ENCODE results near the gene ZNF615. TPM values are rescaled to one million over a fixed set of nuclear protein-coding genes. Genes with fewer than 3 reads are reported as not detected.
A peak's percentile ranks its signal among the peaks of the same experiment; 100 is the strongest.
"Not testable (repeated sequence)": the region's sequence is repeated elsewhere in the genome, so short reads cannot be mapped to it uniquely, and the experiment has no call there.

Gene ZNF615
- 4.2 TPM for polyA plus RNA-seq (2013, experiment 1 of 2; ENCODE audit: insufficient read length)
- polyA plus RNA-seq (2013, experiment 2 of 2; ENCODE audit: insufficient read length), result 4.1 TPM

DNA sequence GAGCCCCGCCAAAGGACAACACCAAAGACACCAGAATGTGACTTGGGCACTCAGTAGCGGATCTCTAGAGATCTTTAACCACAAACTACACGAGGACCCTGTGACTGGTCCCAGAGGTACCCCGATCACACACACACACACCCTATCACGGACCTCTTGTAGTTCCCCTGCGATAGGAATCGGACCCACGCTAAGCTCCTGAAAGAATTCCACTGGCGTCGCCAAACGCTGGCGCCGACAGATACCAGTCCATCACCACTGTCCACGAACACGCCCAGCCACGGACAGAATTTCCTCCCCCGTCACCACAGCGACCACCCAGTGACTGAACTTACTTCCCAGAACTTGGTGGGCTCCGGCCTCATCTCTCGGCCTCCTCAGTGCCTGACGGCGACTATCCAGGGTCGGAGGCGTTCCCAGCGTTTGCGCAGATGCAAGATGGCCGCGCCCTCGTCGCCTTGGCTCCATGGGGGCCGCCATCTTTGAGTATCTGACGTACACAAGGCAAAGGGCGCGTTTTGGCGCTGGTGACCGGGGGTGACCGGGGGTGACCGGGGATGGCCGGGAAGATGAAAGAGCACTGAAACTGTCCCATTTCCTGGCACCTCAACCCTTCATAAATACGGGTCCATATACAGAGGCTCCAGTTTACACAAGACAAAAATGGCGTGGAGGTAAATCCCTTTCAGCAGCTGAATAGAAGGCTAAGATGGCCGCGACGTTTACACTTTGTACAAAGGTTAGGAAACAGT, at the start of gene ZNF615:
TSS of gene ZNF615 (minus strand) at position 406 of the 752 bp plus-strand sequence. CDS start 4,500 bp downstream, outside the sequence.
- DNase-seq, result peak; percentile 85

DNA sequence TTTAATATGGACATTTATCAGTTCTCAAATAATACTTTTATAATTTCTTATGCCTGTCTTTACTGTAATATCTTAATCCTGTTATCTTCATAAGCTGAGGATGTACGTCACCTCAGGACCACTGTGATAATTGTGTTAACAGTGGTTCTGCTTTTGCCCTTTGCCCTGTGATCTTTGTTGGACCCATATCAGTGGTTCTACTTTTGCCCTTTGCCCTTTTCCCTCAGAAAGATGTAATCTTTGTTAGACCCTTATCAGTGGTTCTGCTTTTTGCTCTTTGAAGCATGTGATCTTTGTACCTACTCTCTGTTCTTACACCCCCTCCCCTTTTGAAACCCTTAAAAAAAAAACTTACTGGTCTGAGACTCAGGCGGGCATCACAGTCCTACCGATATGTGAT, 48.5 kb upstream of the ZNF615 start:
- DNase-seq, result not testable (repeated sequence)

GRCh38 chr19:52051736-52052135, 43.7 kb upstream of the ZNF615 start:
- not testable (repeated sequence) for DNase-seq

DNA sequence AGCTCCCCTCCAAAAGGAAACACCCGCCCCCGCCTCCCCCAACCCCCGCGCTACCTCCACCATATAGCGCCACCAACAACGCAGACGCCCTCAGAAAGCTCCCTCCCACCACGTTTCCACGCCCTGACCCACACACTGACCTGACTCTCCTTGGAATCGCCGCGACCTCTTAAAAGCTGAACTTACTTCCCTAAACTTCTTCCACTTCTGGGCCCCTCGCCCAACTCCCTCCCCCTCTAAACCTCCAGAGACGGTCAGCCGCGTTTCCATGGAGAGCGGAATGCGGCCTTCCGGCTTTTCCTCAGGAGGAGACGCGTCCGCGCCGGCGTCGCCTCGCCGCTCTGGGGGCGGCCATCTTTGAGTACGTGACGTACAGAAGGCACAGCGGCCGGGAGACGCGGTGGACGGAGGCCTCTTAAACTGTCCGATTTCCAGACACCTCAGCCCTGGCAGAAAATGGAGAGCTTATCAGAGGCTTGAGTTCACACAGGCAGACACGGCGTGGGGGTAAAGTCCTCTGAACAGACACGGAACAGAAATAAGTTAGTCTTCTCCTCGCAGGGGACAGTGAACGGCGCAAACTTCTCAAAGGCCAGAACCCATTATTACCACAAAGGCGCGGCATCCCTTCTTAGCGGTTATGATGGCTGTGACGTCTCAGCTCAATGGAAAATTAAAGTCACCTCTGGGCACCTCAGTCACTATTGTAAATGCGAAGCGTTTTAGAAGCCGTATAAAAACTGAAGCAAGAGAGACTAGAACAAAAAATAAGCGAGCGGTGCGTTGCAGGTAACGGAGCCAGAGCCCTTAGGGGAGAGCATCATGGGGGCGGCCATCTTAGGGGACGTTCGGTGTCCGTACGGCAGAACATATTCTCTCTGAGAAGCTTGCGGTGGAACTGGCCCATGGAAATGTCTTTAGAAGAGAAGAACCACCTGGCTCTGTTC, 40.8 kb upstream of the ZNF615 start, which contains the start of gene ZNF432:
TSS of gene ZNF432 (minus strand) at position 284 of the 947 bp plus-strand sequence. CDS start 1,970 bp downstream, outside the sequence.
- peak; percentile 92 for DNase-seq

GRCh38 chr19:52039169-52039568, 31.2 kb upstream of the ZNF615 start:
- DNase-seq, result no peak

DNA sequence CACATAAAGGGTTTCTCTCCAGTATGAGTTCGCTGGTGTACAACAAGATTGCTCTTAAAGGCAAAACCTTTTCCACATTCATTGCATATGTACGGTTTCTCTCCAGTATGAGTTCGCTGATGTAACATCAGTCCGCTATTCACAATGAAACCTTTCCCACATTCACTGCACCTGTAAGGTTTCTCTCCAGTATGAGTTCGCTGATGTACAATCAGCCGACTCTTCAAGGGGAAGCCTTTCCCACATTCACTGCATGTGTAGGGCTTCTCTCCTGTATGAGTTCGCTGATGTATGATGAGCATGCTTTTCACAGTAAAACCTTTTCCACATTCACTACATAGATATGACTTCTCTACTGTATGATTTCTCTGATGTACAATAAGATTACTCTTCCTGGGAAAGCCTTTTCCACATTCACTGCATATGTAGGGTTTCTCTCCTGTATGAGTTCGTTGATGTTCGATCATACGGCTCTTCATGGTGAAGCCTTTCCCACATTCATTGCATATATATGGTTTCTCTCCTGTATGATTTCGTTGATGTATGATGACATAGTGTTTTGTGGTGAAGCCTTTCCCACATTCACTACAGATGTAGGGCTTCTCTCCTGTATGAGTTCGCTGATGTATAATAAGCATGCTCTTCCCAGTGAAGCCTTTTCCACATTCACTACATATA, 26.2 kb upstream of the ZNF615 start:
- no peak for DNase-seq

DNA sequence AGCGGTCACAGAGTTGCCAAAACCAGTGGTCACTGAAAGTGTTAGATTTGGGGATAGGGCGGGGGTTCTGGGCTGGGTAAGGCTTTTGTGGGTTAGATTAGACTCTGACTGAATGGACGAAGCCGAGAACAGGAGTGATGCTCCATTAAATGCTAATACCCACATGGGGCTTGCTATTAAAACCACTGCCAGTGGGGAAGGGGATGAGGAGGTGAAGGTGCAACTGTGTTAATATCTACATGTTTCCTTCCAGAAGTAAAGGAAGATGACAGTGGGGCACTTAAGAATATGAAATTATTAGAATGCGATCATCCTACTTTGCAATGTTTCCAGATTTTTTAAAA, 20.7 kb upstream of the ZNF615 start:
- DNase-seq, result no peak

DNA sequence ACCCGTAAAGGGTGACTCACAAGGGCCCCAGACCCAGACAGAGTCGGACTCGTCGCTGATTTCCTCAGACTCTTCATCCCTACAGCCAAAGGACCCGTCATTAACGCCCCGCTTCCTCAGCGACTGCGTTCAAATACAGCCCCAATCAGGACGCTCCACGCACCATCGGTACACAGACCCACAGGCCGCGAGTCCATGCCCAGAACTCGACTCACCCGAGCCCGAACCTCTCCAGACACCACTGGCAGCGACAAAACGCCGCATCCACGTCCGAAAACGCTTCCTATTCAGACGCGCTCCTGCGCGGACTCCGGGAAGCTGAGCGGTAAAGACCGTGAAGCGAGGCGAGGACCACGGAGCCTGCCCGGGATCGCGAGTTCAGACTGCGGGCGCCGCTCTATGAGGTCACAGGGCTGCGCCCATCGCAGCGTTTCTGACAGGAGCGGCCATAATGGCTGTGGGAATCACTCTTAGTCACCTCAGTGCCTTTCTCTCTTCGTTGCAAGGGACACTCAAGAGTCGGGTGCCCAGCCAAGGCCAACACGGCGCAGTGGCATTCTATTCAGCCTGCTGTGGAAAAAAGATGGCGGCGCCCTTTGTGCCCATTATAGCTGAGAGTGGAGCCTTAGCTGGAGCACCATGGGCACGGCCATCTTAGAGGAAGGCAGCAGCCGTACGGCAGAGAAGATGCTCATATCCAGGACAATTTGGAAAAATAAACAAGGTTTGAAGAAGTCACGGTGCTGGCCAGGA, 20.2 kb upstream of the ZNF615 start, which contains the start of gene ZNF614:
TSS of gene ZNF614 (minus strand) at position 353 of the 753 bp plus-strand sequence. CDS start 2,634 bp downstream, outside the sequence.
- peak; percentile 86 for DNase-seq

- not testable (repeated sequence) for DNase-seq
These were observed 18.4 kb upstream of the ZNF615 start for GRCh38 chr19:52026255-52026990.

- not testable (repeated sequence) for DNase-seq
These were observed 16.5 kb upstream of the ZNF615 start for GRCh38 chr19:52024478-52024877.

- no peak for DNase-seq
These were observed 14.2 kb upstream of the ZNF615 start for GRCh38 chr19:52022193-52022592.

- DNase-seq, result no peak
These were observed 12.5 kb upstream of the ZNF615 start for GRCh38 chr19:52020506-52020905.

DNA sequence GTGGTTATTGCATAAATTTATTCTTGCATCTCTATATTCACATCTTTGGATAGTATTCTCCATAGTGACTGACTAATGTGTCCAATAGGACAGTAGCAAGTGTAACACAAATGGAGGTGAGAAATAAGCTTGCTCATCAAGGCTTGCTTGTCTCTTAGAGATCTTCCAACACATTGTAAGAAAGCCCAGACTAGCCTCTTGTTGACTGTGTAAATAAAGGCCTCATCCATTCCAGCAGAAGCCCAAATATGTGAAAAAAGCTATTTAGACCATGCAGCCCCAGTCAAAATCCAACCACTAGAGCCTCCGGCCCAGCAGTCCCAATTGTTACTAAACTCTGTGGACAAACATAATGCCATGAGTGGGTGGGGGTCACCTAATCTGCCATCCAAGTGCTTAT, 2.7 kb upstream of the ZNF615 start:
- DNase-seq, result no peak

- DNase-seq, result no peak
These were observed 583 bp downstream of the ZNF615 start for GRCh38 chr19:52007451-52007805.

DNA sequence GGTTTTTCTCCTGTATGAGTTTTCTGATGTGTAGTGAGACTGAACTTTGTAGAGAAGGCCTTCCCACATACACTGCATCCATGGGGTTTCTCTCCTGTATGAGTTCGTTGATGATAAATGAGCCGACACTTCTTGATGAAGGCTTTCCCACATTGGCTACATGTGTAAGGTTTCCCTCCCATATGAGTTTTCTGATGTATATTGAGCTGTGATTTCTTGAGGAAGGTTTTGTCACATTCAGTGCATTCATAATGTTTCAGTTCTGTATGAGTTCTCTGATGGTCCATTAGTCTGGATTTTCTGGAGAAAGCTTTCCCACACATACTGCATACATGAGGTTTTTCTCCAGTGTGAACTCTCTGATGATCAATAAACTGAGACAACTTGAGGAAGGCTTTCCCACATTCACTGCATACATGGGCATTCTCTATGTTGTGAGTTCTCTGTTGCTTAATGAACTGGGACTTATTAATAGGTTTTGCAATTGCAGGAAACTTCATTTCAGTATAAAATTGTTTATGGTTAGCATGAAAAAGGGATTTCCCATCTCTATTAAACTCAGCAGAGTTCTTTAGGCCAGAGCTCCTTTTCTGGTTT, 13.9 kb downstream of the ZNF615 start:
- DNase-seq, result no peak

GRCh38 chr19:51993422-51993821, 14.6 kb downstream of the ZNF615 start:
- no peak for DNase-seq

GRCh38 chr19:51986309-51987291, 21.4 kb downstream of the ZNF615 start, which contains the start of gene ZNF350:
Gene ZNF350, minus strand, starts transcription at chr19:51986840. Its CDS starts 12,480 bp downstream, at chr19:51974360.
- DNase-seq, result peak; percentile 95

- no peak for DNase-seq
These were observed 24.6 kb downstream of the ZNF615 start for GRCh38 chr19:51983361-51983760.

- DNase-seq, result not testable (repeated sequence)
These were observed 27.1 kb downstream of the ZNF615 start for GRCh38 chr19:51980926-51981325.

All from fibroblast of skin of abdomen (primary cell).